Fibroblast of lung (primary cell): ENCODE measurements around the gene SGCG.

ENCODE experiments used
- CTCF ChIP-seq, 2 donors: IDR thresholded peaks in 1 of 2; conservative IDR thresholded peaks in 1 of 2; 1 replicate in 1 of 2; 2 replicates in 1 of 2; pipeline ENCODE4 v1.5.1; 2011 to 2012; ENCODE audit warnings: low read length in 2 of 2, control low read depth in 1 of 2, inconsistent platforms in 1 of 2, low read depth in 1 of 2, mild to moderate bottlenecking in 1 of 2
- EZH2 ChIP-seq: IDR thresholded peaks from 2 replicates; pipeline ENCODE4 v1.5.1; 2012; ENCODE audit warnings: low read length, control low read depth, mild to moderate bottlenecking; ENCODE audit errors: missing control alignments

- TF ChIP-seq CTCF (conservative IDR thresholded peaks at IDR 0.05 in 1 of 2, IDR thresholded peaks at IDR 0.05 in 1 of 2; ENCODE audit: low read depth in 1 of 2, low read length in 2 of 2) (no peak), EZH2 (no peak)
These were observed 175.6 kb downstream of the SGCG start for GRCh38 chr13:23356368-23356767.
